ENCODE data around the gene DCUN1D4.
"Not testable (repeated sequence)": the region's sequence is repeated elsewhere in the genome, so short reads cannot be mapped to it uniquely, and the experiment has no call there.

Gene DCUN1D4

GRCh38 chr4:51893402-51893801, 50.4 kb downstream of the DCUN1D4 start:
- DNase-seq (ENCODE audit: low read depth in 2 of 2, low spot score in 1 of 2): not testable (repeated sequence)

- no peak for DNase-seq (ENCODE audit: low read depth in 2 of 2, low spot score in 1 of 2)
These were observed 51.2 kb downstream of the DCUN1D4 start for GRCh38 chr4:51894059-51894645.

- no peak for DNase-seq (ENCODE audit: low read depth in 2 of 2, low spot score in 1 of 2)
These were observed 52.2 kb downstream of the DCUN1D4 start for GRCh38 chr4:51895158-51895557.

- peak in 1 of 2 donors; percentile 15 for DNase-seq (ENCODE audit: low read depth in 2 of 2, low spot score in 1 of 2)
These were observed 53.0 kb downstream of the DCUN1D4 start for GRCh38 chr4:51895816-51896408.

- no peak for DNase-seq (ENCODE audit: low read depth in 2 of 2, low spot score in 1 of 2)
These were observed 58.4 kb downstream of the DCUN1D4 start for GRCh38 chr4:51901363-51901762.

GRCh38 chr4:51906167-51906958, 63.4 kb downstream of the DCUN1D4 start:
- no peak for DNase-seq (ENCODE audit: low read depth in 2 of 2, low spot score in 1 of 2)

- DNase-seq (ENCODE audit: low read depth in 2 of 2, low spot score in 1 of 2): no peak
These were observed 64.2 kb downstream of the DCUN1D4 start for GRCh38 chr4:51907006-51907669.

- no peak for DNase-seq (ENCODE audit: low read depth in 2 of 2, low spot score in 1 of 2)
These were observed 66.3 kb downstream of the DCUN1D4 start for GRCh38 chr4:51909236-51909703.

GRCh38 chr4:51918251-51918650, 75.3 kb downstream of the DCUN1D4 start:
- no peak for DNase-seq (ENCODE audit: low read depth in 2 of 2, low spot score in 1 of 2)

- no peak for DNase-seq (ENCODE audit: low read depth in 2 of 2, low spot score in 1 of 2)
These were observed 80.4 kb downstream of the DCUN1D4 start for GRCh38 chr4:51923343-51923742.

- no peak for DNase-seq (ENCODE audit: low read depth in 2 of 2, low spot score in 1 of 2)
These were observed 82.4 kb downstream of the DCUN1D4 start for GRCh38 chr4:51925307-51925706.

- no peak for DNase-seq (ENCODE audit: low read depth in 2 of 2, low spot score in 1 of 2)
These were observed 87.6 kb downstream of the DCUN1D4 start for GRCh38 chr4:51930557-51930956.

- DNase-seq (ENCODE audit: low read depth in 2 of 2, low spot score in 1 of 2): no peak
These were observed 88.5 kb downstream of the DCUN1D4 start for GRCh38 chr4:51931461-51931860.

GRCh38 chr4:51932261-51932660, 89.3 kb downstream of the DCUN1D4 start:
- DNase-seq (ENCODE audit: low read depth in 2 of 2, low spot score in 1 of 2): no peak

GRCh38 chr4:51932684-51933083, 89.7 kb downstream of the DCUN1D4 start:
- no peak for DNase-seq (ENCODE audit: low read depth in 2 of 2, low spot score in 1 of 2)

- not testable (repeated sequence) for DNase-seq (ENCODE audit: low read depth in 2 of 2, low spot score in 1 of 2)
These were observed 97.5 kb downstream of the DCUN1D4 start for GRCh38 chr4:51940460-51940859.

GRCh38 chr4:51942108-51942832, 99.3 kb downstream of the DCUN1D4 start:
- DNase-seq (ENCODE audit: low read depth in 2 of 2, low spot score in 1 of 2): no peak

GRCh38 chr4:51942833-51943215, 99.9 kb downstream of the DCUN1D4 start:
- no peak for DNase-seq (ENCODE audit: low read depth in 2 of 2, low spot score in 1 of 2)

GRCh38 chr4:51943221-51943620, 100.3 kb downstream of the DCUN1D4 start:
- no peak for DNase-seq (ENCODE audit: low read depth in 2 of 2, low spot score in 1 of 2)

GRCh38 chr4:51958199-51958968, 115.4 kb downstream of the DCUN1D4 start:
- DNase-seq (ENCODE audit: low read depth in 2 of 2, low spot score in 1 of 2): no peak
